ENCODE results near the gene BCAS3.

The BCAS3 gene

DNA sequence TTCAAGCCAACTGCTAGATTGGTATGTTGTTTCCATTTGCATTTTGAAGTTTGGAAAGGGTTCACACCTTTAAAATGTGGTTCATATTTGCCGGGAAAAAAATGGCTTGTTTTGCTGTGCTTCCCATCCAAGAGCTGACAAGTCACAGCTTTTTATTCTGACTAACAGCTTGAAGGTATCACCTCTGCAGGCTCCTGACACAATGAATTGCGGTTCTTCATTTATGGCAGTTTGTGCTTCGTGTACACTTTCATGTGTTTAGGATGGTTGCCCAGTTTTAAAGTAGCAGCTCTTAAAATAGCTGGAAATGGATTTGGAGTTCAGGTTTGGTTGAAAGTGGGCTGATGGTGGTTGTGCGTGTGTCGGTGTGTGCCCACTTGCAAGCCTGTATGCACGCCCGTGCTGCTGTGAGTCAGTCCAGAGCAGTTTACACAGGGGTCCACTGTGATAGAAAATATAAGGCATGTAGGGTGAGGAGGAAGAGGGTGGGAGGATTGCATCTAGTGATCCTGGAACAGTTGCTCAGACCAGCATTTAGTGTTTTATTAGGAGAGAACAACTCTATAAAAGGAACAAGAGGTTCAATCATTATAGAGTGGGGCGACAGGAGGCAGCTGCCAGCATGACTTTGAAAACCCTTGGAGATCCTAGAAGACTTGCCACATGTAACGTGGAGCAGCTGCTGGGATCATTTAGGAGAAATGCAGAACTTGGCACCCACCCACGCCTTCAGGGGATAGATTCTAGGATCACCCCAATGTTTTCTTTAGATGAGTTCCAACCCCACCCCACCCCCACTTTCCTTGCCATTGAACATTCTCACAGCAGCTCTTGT lies 614.0 kb downstream of the BCAS3 start:
- H3F3A ChIP-seq (ENCODE audit: control insufficient read depth, insufficient read depth): no peaks in the 10 kb centered on the region
- H3K4me3 ChIP-seq (ENCODE audit: low read length): no peak overlapping the region
- no peaks in the 10 kb centered on the region for H3K9me2 ChIP-seq (replicated peaks; ENCODE audit: control insufficient read depth, low read length)
- no peaks in the 10 kb centered on the region for H3K4me1 ChIP-seq (ENCODE audit: control insufficient read depth, low read length)
- H3K27me3 ChIP-seq (ENCODE audit: control insufficient read depth, low read length): peaks cover 3% of the 10 kb centered on the region; the same call in 1 of the 2 replicates
- H3K27ac ChIP-seq (ENCODE audit: low read depth, low read length): no peak overlapping the region
- H3K4me2 ChIP-seq (ENCODE audit: low read length): no peak overlapping the region
- no peaks in the 10 kb centered on the region for H3K36me3 ChIP-seq (ENCODE audit: control insufficient read depth, low read length)
- H3K9me3 ChIP-seq (ENCODE audit: control insufficient read depth, insufficient read depth, low read length): no peaks in the 10 kb centered on the region
- no peaks in the 10 kb centered on the region for H3K79me2 ChIP-seq (ENCODE audit: control insufficient read depth, low read length)
- no peaks in the 10 kb centered on the region for H4K20me1 ChIP-seq (ENCODE audit: control insufficient read depth, insufficient read depth, low read depth, low read length)
- TF ChIP-seq CTCF (IDR thresholded peaks at IDR 0.05; ENCODE audit: low read depth, low read length, poor library complexity, severe bottlenecking) (no peak), EZH2phosphoT487 (IDR thresholded peaks at IDR 0.05; ENCODE audit: borderline replicate concordance, low read length) (no peak)

GRCh38 chr17:61294286-61294685 lies 616.6 kb downstream of the BCAS3 start:
- H3K27ac ChIP-seq (ENCODE audit: low read depth, low read length): no peak overlapping the region
- no peaks in the 10 kb centered on the region for H3K79me2 ChIP-seq (ENCODE audit: control insufficient read depth, low read length)
- no peaks in the 10 kb centered on the region for H3K4me1 ChIP-seq (ENCODE audit: control insufficient read depth, low read length)
- TF ChIP-seq CTCF (IDR thresholded peaks at IDR 0.05; ENCODE audit: low read depth, low read length, poor library complexity, severe bottlenecking) (no peak), EZH2phosphoT487 (IDR thresholded peaks at IDR 0.05; ENCODE audit: borderline replicate concordance, low read length) (no peak)
- H3K4me2 ChIP-seq (ENCODE audit: low read length): no peak overlapping the region
- no peaks in the 10 kb centered on the region for H3K36me3 ChIP-seq (ENCODE audit: control insufficient read depth, low read length)
- peaks cover 3% of the 10 kb centered on the region; the same call in 1 of the 2 replicates for H3K27me3 ChIP-seq (ENCODE audit: control insufficient read depth, low read length)
- no peaks in the 10 kb centered on the region for H3K9me3 ChIP-seq (ENCODE audit: control insufficient read depth, insufficient read depth, low read length)
- no peaks in the 10 kb centered on the region for H3K9me2 ChIP-seq (replicated peaks; ENCODE audit: control insufficient read depth, low read length)
- H4K20me1 ChIP-seq (ENCODE audit: control insufficient read depth, insufficient read depth, low read depth, low read length): no peaks in the 10 kb centered on the region
- no peak overlapping the region for H3K4me3 ChIP-seq (ENCODE audit: low read length)
- no peaks in the 10 kb centered on the region for H3F3A ChIP-seq (ENCODE audit: control insufficient read depth, insufficient read depth)

DNA sequence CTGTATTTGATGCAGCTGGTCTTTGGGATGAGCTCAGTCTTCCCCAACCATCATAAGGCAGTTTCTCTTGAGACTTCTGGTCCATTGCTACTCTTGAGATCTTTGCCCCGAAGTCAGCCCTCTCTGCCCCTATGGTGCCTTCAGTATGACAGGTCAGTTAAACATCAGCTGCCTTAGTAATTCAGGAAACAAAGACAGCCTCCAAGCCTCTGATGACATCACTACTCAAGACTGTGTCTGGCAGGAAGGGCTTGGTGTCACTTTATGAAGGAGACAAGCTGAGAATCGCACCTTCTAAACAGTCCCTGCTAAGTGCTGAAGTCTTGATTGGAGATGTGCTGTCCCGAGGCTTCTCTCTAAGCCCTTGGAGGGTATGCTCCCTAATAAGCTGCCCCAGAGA lies 617.1 kb downstream of the BCAS3 start:
- no peaks in the 10 kb centered on the region for H3K9me2 ChIP-seq (replicated peaks; ENCODE audit: control insufficient read depth, low read length)
- H4K20me1 ChIP-seq (ENCODE audit: control insufficient read depth, insufficient read depth, low read depth, low read length): no peaks in the 10 kb centered on the region
- no peak overlapping the region for H3K4me2 ChIP-seq (ENCODE audit: low read length)
- no peaks in the 10 kb centered on the region for H3K36me3 ChIP-seq (ENCODE audit: control insufficient read depth, low read length)
- no peaks in the 10 kb centered on the region for H3F3A ChIP-seq (ENCODE audit: control insufficient read depth, insufficient read depth)
- no peaks in the 10 kb centered on the region for H3K79me2 ChIP-seq (ENCODE audit: control insufficient read depth, low read length)
- H3K9me3 ChIP-seq (ENCODE audit: control insufficient read depth, insufficient read depth, low read length): no peaks in the 10 kb centered on the region
- H3K27ac ChIP-seq (ENCODE audit: low read depth, low read length): no peak overlapping the region
- no peak overlapping the region for H3K4me3 ChIP-seq (ENCODE audit: low read length)
- H3K27me3 ChIP-seq (ENCODE audit: control insufficient read depth, low read length): peaks cover 3% of the 10 kb centered on the region; the same call in 1 of the 2 replicates
- TF ChIP-seq EZH2phosphoT487 (IDR thresholded peaks at IDR 0.05; ENCODE audit: borderline replicate concordance, low read length) (no peak), CTCF (IDR thresholded peaks at IDR 0.05; ENCODE audit: low read depth, low read length, poor library complexity, severe bottlenecking) (no peak)
- H3K4me1 ChIP-seq (ENCODE audit: control insufficient read depth, low read length): no peaks in the 10 kb centered on the region

All from DOHH2 (cell line).